Keratinocyte (primary cell): ENCODE results near the gene PCDH15. TPM values are rescaled to one million over a fixed set of nuclear protein-coding genes. Genes with fewer than 3 reads are reported as not detected.

Source experiments
- DNase-seq: peaks from one replicate; pipeline ENCODE4 v3.0.0-alpha.2; 2011; ENCODE audit warnings: low read depth, missing footprints, low spot score
- FAIRE-seq: peaks from 2 replicates; lab custom pipeline; 2011; peaks lifted over from hg19 to GRCh38; lab: Jason Lieb, UNC
- H2AFZ ChIP-seq: 2 replicates; pipeline ENCODE4 v1.6.0; 2012; ENCODE audit warnings: low read length, control low read depth, inconsistent platforms; ENCODE audit not compliant: control insufficient read depth
- H3K27ac ChIP-seq: 2 replicates; pipeline ENCODE4 v1.5.1; 2011; ENCODE audit warnings: low read length; ENCODE audit not compliant: control insufficient read depth, insufficient read depth
- H3K27me3 ChIP-seq: 3 replicates; pipeline ENCODE4 v1.6.0; 2011; ENCODE audit warnings: low read length; ENCODE audit not compliant: control insufficient read depth, insufficient read depth; ENCODE audit errors: extremely low read depth
- H3K36me3 ChIP-seq, 2 experiments: 2 replicates in 1 of 2; 3 replicates in 1 of 2; pipeline ENCODE4 v1.5.1; 2011; ENCODE audit warnings: low read length in 2 of 2, mild to moderate bottlenecking in 1 of 2; ENCODE audit not compliant: control insufficient read depth in 2 of 2, insufficient read depth in 2 of 2; ENCODE audit errors: extremely low read depth in 1 of 2
- H3K4me1 ChIP-seq: 3 replicates; pipeline ENCODE4 v1.5.1; 2011; ENCODE audit warnings: low read length; ENCODE audit not compliant: control insufficient read depth, insufficient read depth; ENCODE audit errors: extremely low read depth
- H3K4me2 ChIP-seq: 3 replicates; pipeline ENCODE4 v1.6.0; 2011; ENCODE audit warnings: low read depth, low read length; ENCODE audit not compliant: control insufficient read depth, insufficient read depth; ENCODE audit errors: extremely low read depth
- H3K4me3 ChIP-seq, 3 experiments: fragments of 200-600 bp in 1 of 3; sonication (generic) in 1 of 3; 2 replicates in 2 of 3; 3 replicates in 1 of 3; pipeline ENCODE4 v1.5.1; 2011 to 2016; ENCODE audit warnings: low read length in 3 of 3, mild to moderate bottlenecking in 3 of 3, control low read depth in 2 of 3, inconsistent platforms in 1 of 3, low read depth in 1 of 3, mixed read lengths in 1 of 3, mixed run types in 1 of 3, moderate library complexity in 1 of 3; ENCODE audit not compliant: control insufficient read depth in 2 of 3, insufficient read depth in 2 of 3; ENCODE audit errors: extremely low read depth in 1 of 3
- H3K79me2 ChIP-seq: 2 replicates; pipeline ENCODE4 v1.6.0; 2012; ENCODE audit warnings: low read length; ENCODE audit not compliant: control insufficient read depth, insufficient read depth
- H3K9ac ChIP-seq: 3 replicates; pipeline ENCODE4 v1.6.0; 2011; ENCODE audit warnings: low read length; ENCODE audit not compliant: control insufficient read depth, insufficient read depth; ENCODE audit errors: extremely low read depth
- H3K9me1 ChIP-seq: 3 replicates; pipeline ENCODE4 v1.6.0; 2011; ENCODE audit warnings: low read length; ENCODE audit not compliant: control insufficient read depth, insufficient read depth; ENCODE audit errors: extremely low read depth
- H3K9me3 ChIP-seq: 2 replicates; pipeline ENCODE4 v1.5.1; 2012; ENCODE audit warnings: low read depth, low read length; ENCODE audit not compliant: control insufficient read depth
- H4K20me1 ChIP-seq: 3 replicates; pipeline ENCODE4 v1.6.0; 2011; ENCODE audit warnings: low read length; ENCODE audit not compliant: control insufficient read depth, insufficient read depth; ENCODE audit errors: extremely low read depth
- EZH2 ChIP-seq: IDR thresholded peaks from one replicate; pipeline ENCODE4 v1.6.1; 2012; ENCODE audit warnings: inconsistent platforms, mild to moderate bottlenecking, low read length, moderate library complexity
- dilution Hi-C: fragments of 300-500 bp; cut with MboI; formaldehyde crosslinking; loops from one replicate; pipeline ENCODE4 v1.7.0; 2020; ENCODE audit warnings: low sequenced_read_pairs; ENCODE audit not compliant: extremely low pct_ligation_motif_present
- polyA plus RNA-seq, 5 experiments: library from polyadenylated mRNA; depleted of rRNA in 3 of 5; stranded (reverse) in 3 of 5; stranded (forward) in 1 of 5; unstranded in 1 of 5; fragments of >200 nt; gene quantifications; 1 replicate in 1 of 5; 2 replicates in 3 of 5; 3 replicates in 1 of 5; pipeline versions ENCODE4 v1.2.1 to v1.2.3, GENCODE V29; 2011 to 2012; ENCODE audit warnings: missing spikeins in 2 of 5, low read depth in 1 of 5, low replicate concordance in 1 of 5
- TF ChIP-seq, protein P1 (sequence below), 3 experiments: IDR thresholded peaks in 1 of 3; conservative IDR thresholded peaks in 1 of 3; optimal IDR thresholded peaks in 1 of 3; 2 replicates in 2 of 3; 3 replicates in 1 of 3; pipeline versions ENCODE3 to v1.5.1; 2011; ENCODE audit warnings: low read length in 3 of 3, mild to moderate bottlenecking in 3 of 3, moderate library complexity in 2 of 3, control low read depth in 1 of 3, inconsistent platforms in 1 of 3; ENCODE audit not compliant: insufficient read depth in 2 of 3; ENCODE audit errors: extremely low read depth in 1 of 3

The PCDH15 gene
- polyA plus RNA-seq, 1 donor (not counting 4 experiments of a cell fraction or from before 2014, with no cell fraction given) = not detected

DNA sequence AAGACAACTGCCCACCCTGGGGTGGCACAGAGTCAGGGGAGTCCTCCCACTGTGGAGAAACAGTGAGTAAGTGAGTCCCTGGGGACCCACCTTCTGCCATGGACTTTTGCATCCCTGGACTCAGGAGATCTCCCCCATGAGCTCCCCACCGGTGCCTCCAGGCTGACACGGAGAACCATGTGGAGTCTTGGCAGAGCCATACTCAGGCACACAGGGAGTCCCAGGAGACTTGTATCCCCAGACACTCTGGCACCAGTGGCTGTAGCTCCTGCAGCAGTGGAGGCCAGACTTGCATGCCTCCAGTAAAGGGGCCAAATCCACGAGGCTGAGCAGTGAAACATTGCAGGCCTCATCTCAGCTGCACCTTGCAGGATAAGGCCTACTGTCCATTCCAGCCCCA lies 791.4 kb downstream of the PCDH15 start:
- Histone ChIP-seq H3K9ac (no peak overlapping the region), H3K4me2 (no peak overlapping the region), H3K36me3 (no peaks in the 10 kb centered on the region), H3K9me1 (no peaks in the 10 kb centered on the region), H3K27ac (no peak overlapping the region), H3K79me2 (no peaks in the 10 kb centered on the region), H4K20me1 (no peaks in the 10 kb centered on the region), H3K9me3 (no peaks in the 10 kb centered on the region), H3K4me1 (no peaks in the 10 kb centered on the region), H2AFZ (no peak overlapping the region), H3K4me3 (no peak overlapping the region), H3K27me3 (no peaks in the 10 kb centered on the region)
- dilution Hi-C loops = no loop called here
- TF ChIP-seq EZH2 = no peak
- TF ChIP-seq, protein P1, sequence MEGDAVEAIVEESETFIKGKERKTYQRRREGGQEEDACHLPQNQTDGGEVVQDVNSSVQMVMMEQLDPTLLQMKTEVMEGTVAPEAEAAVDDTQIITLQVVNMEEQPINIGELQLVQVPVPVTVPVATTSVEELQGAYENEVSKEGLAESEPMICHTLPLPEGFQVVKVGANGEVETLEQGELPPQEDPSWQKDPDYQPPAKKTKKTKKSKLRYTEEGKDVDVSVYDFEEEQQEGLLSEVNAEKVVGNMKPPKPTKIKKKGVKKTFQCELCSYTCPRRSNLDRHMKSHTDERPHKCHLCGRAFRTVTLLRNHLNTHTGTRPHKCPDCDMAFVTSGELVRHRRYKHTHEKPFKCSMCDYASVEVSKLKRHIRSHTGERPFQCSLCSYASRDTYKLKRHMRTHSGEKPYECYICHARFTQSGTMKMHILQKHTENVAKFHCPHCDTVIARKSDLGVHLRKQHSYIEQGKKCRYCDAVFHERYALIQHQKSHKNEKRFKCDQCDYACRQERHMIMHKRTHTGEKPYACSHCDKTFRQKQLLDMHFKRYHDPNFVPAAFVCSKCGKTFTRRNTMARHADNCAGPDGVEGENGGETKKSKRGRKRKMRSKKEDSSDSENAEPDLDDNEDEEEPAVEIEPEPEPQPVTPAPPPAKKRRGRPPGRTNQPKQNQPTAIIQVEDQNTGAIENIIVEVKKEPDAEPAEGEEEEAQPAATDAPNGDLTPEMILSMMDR (optimal IDR thresholded peaks at IDR 0.05 in 1 of 3, IDR thresholded peaks at IDR 0.05 in 1 of 3, conservative IDR thresholded peaks at IDR 0.05 in 1 of 3; ENCODE audit: extremely low read depth in 1 of 3, insufficient read depth in 2 of 3, low read length in 3 of 3) = no peak
- DNase-seq = no peak
- FAIRE-seq = no peak

DNA sequence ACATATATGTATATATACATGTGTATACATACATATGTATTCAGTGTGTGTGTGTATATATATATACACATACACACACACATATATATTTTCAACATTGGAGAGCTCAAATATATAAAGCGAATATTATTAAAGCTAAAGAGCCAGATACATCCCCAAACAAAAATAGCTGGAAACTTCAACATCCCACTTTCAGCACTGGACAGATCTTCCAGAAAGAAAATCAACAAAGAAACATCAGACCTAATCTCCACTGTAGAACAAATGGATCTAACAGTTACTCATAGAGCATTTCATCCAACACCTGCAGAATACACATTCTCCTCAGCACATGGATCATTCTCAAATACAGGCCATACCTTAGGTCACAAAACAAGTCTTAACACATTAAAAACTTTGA lies 799.0 kb downstream of the PCDH15 start:
- H3K9me1 ChIP-seq = no peaks in the 10 kb centered on the region
- FAIRE-seq = no peak
- H3K9ac ChIP-seq = no peak overlapping the region
- no peaks in the 10 kb centered on the region for H3K4me1 ChIP-seq
- H3K79me2 ChIP-seq = no peaks in the 10 kb centered on the region
- no peak overlapping the region for H2AFZ ChIP-seq
- H4K20me1 ChIP-seq = no peaks in the 10 kb centered on the region
- TF ChIP-seq EZH2 = no peak
- TF ChIP-seq, protein P1 (optimal IDR thresholded peaks at IDR 0.05 in 1 of 3, IDR thresholded peaks at IDR 0.05 in 1 of 3, conservative IDR thresholded peaks at IDR 0.05 in 1 of 3; ENCODE audit: extremely low read depth in 1 of 3, insufficient read depth in 2 of 3, low read length in 3 of 3) = no peak
- H3K27ac ChIP-seq = no peak overlapping the region
- H3K27me3 ChIP-seq = no peaks in the 10 kb centered on the region
- H3K9me3 ChIP-seq = no peaks in the 10 kb centered on the region
- H3K36me3 ChIP-seq = no peaks in the 10 kb centered on the region
- H3K4me2 ChIP-seq = no peak overlapping the region
- no peak for DNase-seq
- no peak overlapping the region for H3K4me3 ChIP-seq
- dilution Hi-C loops = no loop called here
